Endothelial cell of umbilical vein (primary cell): ENCODE data around the gene HEXIM2.

Source experiments
- CTCF ChIP-seq, 2 donors: IDR thresholded peaks; 1 replicate in 1 of 2; 2 replicates in 1 of 2; pipeline ENCODE4 v1.5.1; 2011; ENCODE audit warnings: low read length in 2 of 2, mild to moderate bottlenecking in 2 of 2, moderate library complexity in 2 of 2, control low read depth in 1 of 2, inconsistent platforms in 1 of 2, low read depth in 1 of 2; ENCODE audit not compliant: insufficient read depth in 1 of 2; ENCODE audit errors: extremely low read depth in 1 of 2
- EZH2 ChIP-seq: IDR thresholded peaks from 2 replicates; pipeline ENCODE4 v1.6.1; 2012; ENCODE audit warnings: borderline replicate concordance, low read depth, mild to moderate bottlenecking, moderate library complexity, low read length, inconsistent platforms; ENCODE audit not compliant: severe bottlenecking
- POLR2A ChIP-seq: IDR thresholded peaks from 2 replicates; pipeline ENCODE4 v1.6.1; 2012; ENCODE audit warnings: low read depth, mild to moderate bottlenecking, control low read depth, low read length

GRCh38 chr17:45147581-45148182, 14.0 kb upstream of the HEXIM2 start:
- TF ChIP-seq CTCF (IDR thresholded peaks at IDR 0.05; ENCODE audit: extremely low read depth in 1 of 2, insufficient read depth in 1 of 2, low read depth in 1 of 2, low read length in 2 of 2): no peak
- no peak for TF ChIP-seq EZH2
- TF ChIP-seq POLR2A: no peak
